IPS-20b (cell line): ENCODE results near the gene NGF.
A peak's percentile ranks its signal among the peaks of the same experiment; 100 is the strongest.
"Not testable (repeated sequence)": the region's sequence is repeated elsewhere in the genome, so short reads cannot be mapped to it uniquely, and the experiment has no call there.

Experiments
- H3K27ac ChIP-seq: one replicate; pipeline ENCODE4 v1.5.1; 2013; ENCODE audit warnings: low read length
- H3K27me3 ChIP-seq: 2 replicates; pipeline ENCODE4 v1.6.1; 2013; ENCODE audit warnings: mild to moderate bottlenecking, low read length, inconsistent platforms; ENCODE audit not compliant: insufficient read depth
- H3K36me3 ChIP-seq: 2 replicates; pipeline ENCODE4 v1.6.1; 2013; ENCODE audit warnings: low read depth, mild to moderate bottlenecking, inconsistent platforms, low read length, moderate library complexity; ENCODE audit not compliant: insufficient read depth
- H3K4me1 ChIP-seq: 2 replicates; pipeline ENCODE4 v1.6.1; 2013; ENCODE audit warnings: mild to moderate bottlenecking, control low read depth, inconsistent platforms, low read length, moderate library complexity; ENCODE audit not compliant: insufficient read depth
- H3K4me3 ChIP-seq: 2 replicates; pipeline ENCODE4 v1.5.1; 2013; ENCODE audit warnings: mild to moderate bottlenecking, low read length, inconsistent platforms
- H3K9ac ChIP-seq: 2 replicates; pipeline ENCODE4 v1.6.1; 2013; ENCODE audit warnings: low read depth, mild to moderate bottlenecking, inconsistent platforms, low read length, moderate library complexity
- H3K9me3 ChIP-seq: 2 replicates; pipeline ENCODE4 v1.6.1; 2013; ENCODE audit warnings: mild to moderate bottlenecking, low read depth, low read length, inconsistent platforms; ENCODE audit not compliant: insufficient read depth

NGF gene

GRCh38 chr1:115359787-115360452, 21.9 kb upstream of the NGF start:
- not testable (repeated sequence) for H3K27ac ChIP-seq, H3K9me3 ChIP-seq, H3K27me3 ChIP-seq, H3K36me3 ChIP-seq, H3K4me1 ChIP-seq, H3K4me3 ChIP-seq, H3K9ac ChIP-seq

DNA sequence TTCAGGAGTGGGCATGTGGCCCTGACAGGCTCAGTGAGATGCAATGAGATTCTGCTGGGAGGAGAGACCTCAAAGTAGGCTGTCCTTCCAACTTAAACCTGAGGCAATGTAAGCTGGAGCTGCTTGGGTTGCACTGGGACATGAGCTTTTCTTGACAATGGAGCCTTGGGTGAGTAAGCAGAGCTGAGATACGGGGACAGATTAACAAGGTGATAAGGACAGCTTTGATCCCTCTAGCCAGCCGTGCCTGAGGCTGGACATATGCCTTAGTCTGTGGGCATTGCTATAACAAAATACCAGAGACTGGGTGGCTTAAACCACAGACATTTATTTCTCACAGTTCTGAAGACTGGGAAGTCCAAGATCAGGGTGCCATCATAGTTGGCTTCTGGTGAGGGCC, 18.3 kb upstream of the NGF start:
- Histone ChIP-seq H3K27ac (no peak overlapping the region), H3K27me3 (no peaks in the 10 kb centered on the region; the same call in 1 of the 2 replicates), H3K4me1 (no peaks in the 10 kb centered on the region), H3K4me3 (no peak overlapping the region), H3K9me3 (peaks cover 8% of the 10 kb centered on the region; the same call in 1 of the 2 replicates), H3K36me3 (no peaks in the 10 kb centered on the region), H3K9ac (no peak overlapping the region)

DNA sequence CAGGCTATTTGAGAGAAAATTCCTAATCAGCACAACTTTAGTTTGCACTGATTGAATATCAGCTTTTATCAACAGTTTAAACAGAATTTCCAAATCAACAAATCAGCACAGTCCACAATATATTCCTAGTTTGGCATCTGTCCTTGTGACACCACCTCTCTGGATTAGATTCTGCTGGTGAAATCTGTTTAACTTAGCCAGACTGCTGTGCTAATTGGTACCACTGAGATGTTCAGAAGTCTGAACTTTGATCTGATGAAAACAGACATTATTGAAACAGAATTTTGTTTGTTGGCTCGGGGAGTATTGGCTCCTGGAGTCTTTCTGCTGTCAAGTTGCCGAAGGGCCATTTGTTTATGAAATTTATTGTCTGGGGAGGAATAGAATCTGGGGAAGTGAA, 17.0 kb upstream of the NGF start:
- Histone ChIP-seq H3K4me1 (no peaks in the 10 kb centered on the region), H3K9me3 (no peaks in the 10 kb centered on the region), H3K9ac (no peak overlapping the region), H3K27me3 (no peaks in the 10 kb centered on the region; the same call in 1 of the 2 replicates), H3K27ac (no peak overlapping the region), H3K4me3 (no peak overlapping the region), H3K36me3 (no peaks in the 10 kb centered on the region)

- Histone ChIP-seq H3K27ac (no peak overlapping the region), H3K36me3 (no peaks in the 10 kb centered on the region), H3K9ac (no peak overlapping the region), H3K9me3 (no peaks in the 10 kb centered on the region), H3K4me1 (0 out of 2 replicates have a peak, but pooled peaks cover 3% of the 10 kb centered on the region), H3K27me3 (no peaks in the 10 kb centered on the region; the same call in 1 of the 2 replicates), H3K4me3 (no peak overlapping the region)
Measured at GRCh38 chr1:115351143-115351542, 13.1 kb upstream of the NGF start.

GRCh38 chr1:115348636-115349035, 10.6 kb upstream of the NGF start:
- Histone ChIP-seq H3K9me3 (no peaks in the 10 kb centered on the region), H3K4me3 (no peak overlapping the region), H3K27me3 (no peaks in the 10 kb centered on the region; the same call in 1 of the 2 replicates), H3K36me3 (no peaks in the 10 kb centered on the region), H3K27ac (no peak overlapping the region), H3K4me1 (0 out of 2 replicates have a peak, but pooled peaks cover 3% of the 10 kb centered on the region), H3K9ac (no peak overlapping the region)

DNA sequence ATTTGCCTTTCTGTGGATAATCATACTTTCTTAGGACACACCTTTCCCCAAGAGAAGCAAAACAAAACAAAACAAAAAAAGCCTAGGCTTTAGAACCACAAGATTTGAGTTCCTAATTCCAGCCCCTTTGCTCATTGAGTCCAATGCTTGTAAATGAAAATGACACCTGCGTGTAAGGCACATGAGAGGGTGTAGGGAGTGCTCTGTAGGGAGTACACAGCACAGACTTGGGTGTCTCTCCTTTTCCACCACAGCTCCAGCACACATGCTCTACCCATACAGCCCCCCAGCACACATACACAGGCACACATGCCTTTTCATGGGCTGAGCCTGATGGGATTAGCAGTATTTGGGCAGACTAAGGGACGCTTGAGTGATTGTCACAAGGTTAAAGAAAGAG, 9.2 kb upstream of the NGF start:
- Histone ChIP-seq H3K9me3 (no peaks in the 10 kb centered on the region), H3K36me3 (no peaks in the 10 kb centered on the region), H3K27me3 (no peaks in the 10 kb centered on the region), H3K27ac (no peak overlapping the region), H3K4me1 (0 out of 2 replicates have a peak, but pooled peaks cover 3% of the 10 kb centered on the region), H3K9ac (no peak overlapping the region), H3K4me3 (no peak overlapping the region)

DNA sequence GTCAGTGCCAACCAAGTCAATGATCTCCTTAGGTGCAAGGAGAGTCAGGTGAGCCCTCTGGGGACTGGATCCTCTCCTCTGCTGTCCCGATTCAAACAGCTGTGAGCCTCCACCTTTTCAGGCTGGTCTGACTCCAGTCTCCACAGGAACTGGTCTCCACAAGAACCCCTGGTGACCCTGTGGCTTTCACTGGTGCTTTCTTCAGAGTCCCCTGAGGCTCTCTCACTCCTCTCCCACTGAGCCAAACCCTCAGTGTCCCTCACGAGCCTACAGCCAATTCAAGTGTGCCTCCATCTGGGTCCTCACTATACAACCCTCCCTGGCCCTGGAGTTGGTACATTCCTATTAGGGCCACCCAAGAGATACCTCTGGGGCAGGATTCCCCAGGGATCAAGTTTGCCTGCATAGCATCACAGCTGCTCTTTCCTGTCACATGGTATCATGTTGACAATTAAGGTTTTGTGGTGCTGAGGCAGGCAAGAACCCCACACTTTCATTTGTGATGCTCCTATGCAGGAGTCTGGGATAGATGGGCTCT, 5.2 kb upstream of the NGF start:
- Histone ChIP-seq H3K27ac (no peak overlapping the region), H3K9ac (no peak overlapping the region)

DNA sequence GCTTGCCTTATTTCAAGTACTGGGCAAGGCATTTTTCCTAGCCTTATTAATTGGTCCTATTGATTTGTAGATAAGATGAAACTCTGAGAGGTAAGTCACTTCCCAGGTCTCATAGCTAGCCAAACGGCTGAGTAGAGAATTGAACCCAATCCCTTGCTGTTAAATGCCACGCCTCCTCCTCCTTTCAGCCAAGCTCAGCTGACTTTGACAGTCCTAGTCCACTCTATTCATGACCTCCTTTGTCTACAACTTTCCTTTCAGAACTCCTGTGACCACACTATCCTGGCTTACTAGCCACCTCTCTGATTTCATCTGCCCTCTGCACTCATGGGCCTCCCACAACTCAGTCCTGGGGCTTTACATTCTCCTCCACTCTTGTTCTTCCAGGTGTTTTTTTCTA, 3.9 kb upstream of the NGF start:
- Histone ChIP-seq H3K36me3 (no peaks in the 10 kb centered on the region), H3K27ac (no peak overlapping the region)

More for the DNA sequence above, 5.2 kb upstream of the NGF start:
- Histone ChIP-seq H3K4me1 (0 out of 2 replicates have a peak, but pooled peaks cover 3% of the 10 kb centered on the region), H3K27me3 (peaks cover 36% of the 10 kb centered on the region), H3K36me3 (no peaks in the 10 kb centered on the region), H3K9me3 (no peaks in the 10 kb centered on the region), H3K4me3 (no peak overlapping the region)

DNA sequence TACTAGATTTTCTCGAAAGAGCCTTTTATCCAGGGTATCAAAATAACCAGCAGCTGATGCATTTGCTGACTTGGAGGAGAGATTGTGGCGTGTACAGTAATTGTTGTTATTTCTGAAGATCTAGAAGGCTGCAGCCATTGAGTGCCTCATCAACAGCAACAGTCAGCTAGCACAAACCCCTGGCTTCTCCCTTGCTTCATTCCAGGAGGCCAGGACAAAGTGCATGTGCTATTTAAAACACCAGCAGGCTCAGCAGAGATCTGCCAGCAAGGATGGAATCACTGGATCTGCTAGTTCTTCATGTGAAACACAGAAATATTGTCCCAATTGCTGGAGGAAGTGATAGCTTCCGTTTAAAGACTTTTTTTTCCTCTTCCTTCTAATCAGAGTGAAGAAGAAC, 2.8 kb upstream of the NGF start:
- no peak overlapping the region for H3K27ac ChIP-seq
- H3K4me1 ChIP-seq: 0 out of 2 replicates have a peak, but pooled peaks cover 3% of the 10 kb centered on the region
- H3K9me3 ChIP-seq: no peaks in the 10 kb centered on the region
- no peaks in the 10 kb centered on the region for H3K36me3 ChIP-seq
- no peak overlapping the region for H3K4me3 ChIP-seq
- no peak overlapping the region for H3K9ac ChIP-seq
- peaks cover 60% of the 10 kb centered on the region for H3K27me3 ChIP-seq

More for the DNA sequence above, 3.9 kb upstream of the NGF start:
- peaks cover 49% of the 10 kb centered on the region for H3K27me3 ChIP-seq
- no peaks in the 10 kb centered on the region for H3K9me3 ChIP-seq
- no peak overlapping the region for H3K9ac ChIP-seq
- no peak overlapping the region for H3K4me3 ChIP-seq
- 0 out of 2 replicates have a peak, but pooled peaks cover under 1% of the 10 kb centered on the region for H3K4me1 ChIP-seq

GRCh38 chr1:115338457-115338820, 390 bp upstream of the NGF start:
- Histone ChIP-seq H3K4me3 (peak overlapping the region; percentile 92; the same call in 1 of the 2 replicates), H3K27me3 (peaks cover 71% of the 10 kb centered on the region)

GRCh38 chr1:115337276-115337632, 795 bp downstream of the NGF start:
- Histone ChIP-seq H3K4me1 (0 out of 2 replicates have a peak, but pooled peaks cover 3% of the 10 kb centered on the region), H3K9me3 (no peaks in the 10 kb centered on the region), H3K36me3 (no peaks in the 10 kb centered on the region), H3K27ac (no peak overlapping the region), H3K4me3 (peak overlapping the region; percentile 92), H3K27me3 (peaks cover 71% of the 10 kb centered on the region), H3K9ac (no peak overlapping the region)

More at GRCh38 chr1:115338457-115338820, 390 bp upstream of the NGF start:
- peak overlapping the region; percentile 53; the same call in 1 of the 2 replicates for H3K9ac ChIP-seq
- H3K27ac ChIP-seq: no peak overlapping the region
- no peaks in the 10 kb centered on the region for H3K9me3 ChIP-seq
- 0 out of 2 replicates have a peak, but pooled peaks cover 3% of the 10 kb centered on the region for H3K4me1 ChIP-seq
- no peaks in the 10 kb centered on the region for H3K36me3 ChIP-seq

DNA sequence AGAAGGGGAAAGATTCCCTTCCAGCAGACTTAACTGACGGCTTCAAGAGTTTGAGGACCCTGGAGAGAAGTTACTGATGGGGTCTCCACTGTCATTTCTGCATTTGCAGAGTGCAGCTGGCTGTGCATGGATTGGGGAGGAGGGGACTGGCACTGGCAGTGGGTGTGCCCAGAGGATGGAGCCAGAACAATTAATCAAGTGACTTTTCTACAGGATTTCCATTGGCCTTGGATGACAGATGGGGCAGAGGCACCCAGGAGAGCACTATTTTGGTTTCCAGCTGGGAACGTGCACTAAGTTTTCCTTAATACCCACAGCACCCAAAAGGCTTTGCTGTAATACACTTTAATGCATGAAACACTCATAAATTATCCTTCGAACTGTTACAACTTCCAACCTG, 1.3 kb downstream of the NGF start:
- Histone ChIP-seq H3K9me3 (no peaks in the 10 kb centered on the region), H3K27ac (no peak overlapping the region), H3K4me3 (peak overlapping the region; percentile 92; the same call in 1 of the 2 replicates), H3K36me3 (no peaks in the 10 kb centered on the region), H3K9ac (no peak overlapping the region), H3K27me3 (peaks cover 69% of the 10 kb centered on the region), H3K4me1 (0 out of 2 replicates have a peak, but pooled peaks cover 3% of the 10 kb centered on the region)
